Skeletal muscle satellite cell (primary cell): ENCODE results near the gene KCNAB1.

Experiments
- H3K27me3 ChIP-seq: 2 replicates; pipeline ENCODE4 v1.7.0; 2013; ENCODE audit warnings: low read length; ENCODE audit not compliant: control insufficient read depth, insufficient read depth
- H3K36me3 ChIP-seq: 2 replicates; pipeline ENCODE4 v1.7.0; 2013; ENCODE audit warnings: mild to moderate bottlenecking, control low read depth, low read length; ENCODE audit not compliant: insufficient read depth
- H3K4me1 ChIP-seq: 2 replicates; pipeline ENCODE4 v1.7.0; 2013; ENCODE audit warnings: low read length; ENCODE audit not compliant: control insufficient read depth, insufficient read depth
- H3K4me2 ChIP-seq: 2 replicates; pipeline ENCODE4 v1.7.0; 2013; ENCODE audit warnings: mild to moderate bottlenecking, low read length
- H3K4me3 ChIP-seq: 2 replicates; pipeline ENCODE4 v1.7.0; 2013; ENCODE audit warnings: low read length
- H3K9ac ChIP-seq: 2 replicates; pipeline ENCODE4 v1.7.0; 2013; ENCODE audit warnings: mild to moderate bottlenecking, low read depth, low read length, moderate library complexity
- H3K9me3 ChIP-seq: replicated peaks from 2 replicates; pipeline ENCODE4 v1.7.0; 2013; ENCODE audit warnings: mild to moderate bottlenecking, control low read depth, low read length

The KCNAB1 gene

DNA sequence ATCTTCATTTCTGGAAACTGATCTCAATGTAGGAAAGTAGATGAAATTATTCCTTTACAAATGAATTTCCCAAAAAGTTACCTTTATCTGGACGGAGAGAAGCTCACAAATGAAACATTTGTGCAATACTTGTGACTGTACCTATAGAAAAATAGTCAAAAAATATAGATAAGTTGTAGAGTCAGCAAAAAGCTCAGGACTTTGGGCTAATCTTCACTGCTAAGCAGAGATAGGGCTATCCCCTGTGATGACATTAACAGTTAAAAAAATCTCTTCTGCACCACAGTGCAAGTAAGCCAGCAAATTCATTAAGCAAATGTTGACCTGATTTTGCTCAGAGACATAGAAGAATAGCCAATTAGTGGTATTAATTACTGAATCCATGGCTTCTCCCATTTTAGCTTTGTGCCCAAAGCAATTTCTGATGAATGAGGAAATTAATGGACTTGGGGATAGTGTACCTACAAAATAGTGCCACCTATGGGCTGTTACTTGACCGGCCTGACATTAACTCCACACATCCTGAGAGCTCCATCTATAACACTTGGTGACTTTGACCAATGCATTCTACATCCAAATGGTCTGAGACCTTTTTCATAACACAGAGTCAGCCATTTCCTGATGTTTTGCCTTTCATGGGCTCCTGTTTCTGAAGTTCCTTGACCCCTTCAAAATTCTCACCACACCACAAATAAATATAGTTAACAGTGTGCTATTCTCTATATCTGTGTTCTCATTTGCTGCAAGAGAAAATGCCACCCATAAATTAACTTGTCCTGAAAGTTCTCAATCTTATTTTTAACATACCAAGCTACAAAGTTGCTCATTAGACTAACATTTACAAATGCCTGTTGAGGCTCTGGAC, 329.6 kb downstream of the KCNAB1 start:
- Histone ChIP-seq H3K36me3 (no peaks in the 10 kb centered on the region), H3K9me3 (no peaks in the 10 kb centered on the region), H3K4me2 (no peak overlapping the region)

DNA sequence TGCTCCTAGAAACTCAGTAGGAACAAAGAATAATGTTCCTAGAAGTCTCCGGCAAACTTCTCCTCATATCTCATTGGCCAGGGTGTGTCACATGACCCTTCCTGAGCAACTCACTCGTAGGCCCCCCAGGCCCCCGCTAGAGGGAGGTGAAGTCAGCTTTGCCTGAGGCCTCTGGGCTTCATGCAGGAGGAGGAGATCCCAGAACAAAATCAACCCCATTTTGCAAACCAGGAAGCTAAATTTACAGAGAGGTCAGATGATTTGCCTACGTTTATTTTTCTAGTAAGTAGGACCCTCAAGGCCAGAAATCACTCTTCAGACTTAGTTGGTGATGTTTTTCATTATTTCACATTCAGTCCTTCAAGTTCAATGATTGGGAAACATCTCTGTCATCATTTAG, 335.5 kb downstream of the KCNAB1 start:
- Histone ChIP-seq H3K9me3 (no peaks in the 10 kb centered on the region), H3K4me1 (no peaks in the 10 kb centered on the region)

More for the DNA sequence above, 329.6 kb downstream of the KCNAB1 start:
- Histone ChIP-seq H3K4me3 (no peak overlapping the region), H3K4me1 (no peaks in the 10 kb centered on the region), H3K27me3 (no peaks in the 10 kb centered on the region), H3K9ac (no peak overlapping the region)

DNA sequence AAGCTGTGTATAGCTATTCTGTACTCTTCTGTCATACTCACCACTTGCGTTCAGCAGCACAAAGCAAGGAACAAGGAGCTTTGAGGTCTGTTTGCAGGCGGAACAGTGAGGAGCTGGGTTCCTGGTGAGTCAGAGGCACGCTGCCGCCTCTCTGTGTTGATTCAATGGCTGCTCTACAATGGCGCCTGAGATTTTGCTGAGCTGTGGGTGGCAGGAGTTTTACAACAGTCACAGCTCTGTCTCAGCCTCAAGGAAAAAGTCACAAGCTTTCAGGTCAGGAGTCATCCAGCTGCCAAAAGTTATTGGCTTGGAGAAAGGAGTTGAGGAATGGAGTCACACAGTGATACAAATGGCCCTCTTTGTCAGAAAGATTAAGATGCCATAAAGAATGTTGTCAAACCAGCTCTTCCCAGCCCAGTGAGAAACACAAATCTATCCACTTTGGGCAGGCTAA, 336.4 kb downstream of the KCNAB1 start:
- Histone ChIP-seq H3K9me3 (no peaks in the 10 kb centered on the region), H3K36me3 (no peaks in the 10 kb centered on the region), H3K4me1 (no peaks in the 10 kb centered on the region)

More for the DNA sequence above, 335.5 kb downstream of the KCNAB1 start:
- no peaks in the 10 kb centered on the region for H3K36me3 ChIP-seq
- H3K9ac ChIP-seq: no peak overlapping the region
- no peak overlapping the region for H3K4me2 ChIP-seq
- H3K27me3 ChIP-seq: peaks cover 10% of the 10 kb centered on the region
- no peak overlapping the region for H3K4me3 ChIP-seq

DNA sequence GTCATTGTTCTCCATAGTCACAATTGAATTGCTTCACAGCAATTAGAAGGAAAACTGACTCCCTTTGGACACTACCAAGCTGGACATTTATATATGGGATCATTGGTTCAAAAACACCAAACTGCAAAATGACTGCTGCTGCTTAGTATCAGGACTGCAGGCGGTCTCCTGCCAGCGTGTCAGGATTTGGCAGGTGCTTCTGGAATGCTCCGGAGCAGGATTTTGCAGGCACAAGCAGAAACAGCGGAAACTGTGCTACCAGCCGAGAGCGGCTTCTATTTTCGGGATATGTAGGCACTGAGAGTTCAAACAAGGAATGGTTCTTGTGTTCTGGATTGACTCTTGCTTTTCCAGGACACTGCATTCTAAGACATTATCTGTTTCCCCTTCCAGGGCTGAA, 339.1 kb downstream of the KCNAB1 start:
- H3K9me3 ChIP-seq: no peaks in the 10 kb centered on the region
- H3K4me2 ChIP-seq: no peak overlapping the region
- H3K9ac ChIP-seq: no peak overlapping the region
- H3K36me3 ChIP-seq: no peaks in the 10 kb centered on the region
- no peaks in the 10 kb centered on the region for H3K4me1 ChIP-seq
- H3K4me3 ChIP-seq: no peak overlapping the region
- H3K27me3 ChIP-seq: peaks cover 13% of the 10 kb centered on the region

More for the DNA sequence above, 336.4 kb downstream of the KCNAB1 start:
- Histone ChIP-seq H3K4me3 (no peak overlapping the region), H3K9ac (no peak overlapping the region), H3K4me2 (no peak overlapping the region), H3K27me3 (peaks cover 13% of the 10 kb centered on the region)

DNA sequence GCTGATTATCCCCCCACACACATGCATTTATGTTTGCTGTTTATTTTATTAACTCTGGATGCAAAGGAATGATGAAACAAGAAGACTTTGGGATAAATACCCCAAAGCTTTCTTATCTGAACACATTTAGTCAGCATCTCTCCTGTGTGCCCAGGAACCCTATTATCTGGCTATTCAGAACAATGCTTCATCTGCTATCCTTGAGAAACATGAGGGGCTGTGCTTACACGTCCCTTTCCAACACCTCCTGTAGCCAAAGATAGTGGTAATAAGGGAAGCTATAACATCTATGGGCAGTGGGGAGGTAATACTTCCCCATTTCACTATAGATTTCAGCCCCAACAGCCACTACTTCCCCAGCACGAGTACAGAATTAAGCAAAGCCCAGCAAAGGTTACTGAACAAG, 339.8 kb downstream of the KCNAB1 start:
- H3K4me1 ChIP-seq: no peaks in the 10 kb centered on the region
- H3K27me3 ChIP-seq: peaks cover 13% of the 10 kb centered on the region
- no peak overlapping the region for H3K9ac ChIP-seq
- no peaks in the 10 kb centered on the region for H3K36me3 ChIP-seq
- no peak overlapping the region for H3K4me3 ChIP-seq
- no peak overlapping the region for H3K4me2 ChIP-seq
- H3K9me3 ChIP-seq: no peaks in the 10 kb centered on the region

DNA sequence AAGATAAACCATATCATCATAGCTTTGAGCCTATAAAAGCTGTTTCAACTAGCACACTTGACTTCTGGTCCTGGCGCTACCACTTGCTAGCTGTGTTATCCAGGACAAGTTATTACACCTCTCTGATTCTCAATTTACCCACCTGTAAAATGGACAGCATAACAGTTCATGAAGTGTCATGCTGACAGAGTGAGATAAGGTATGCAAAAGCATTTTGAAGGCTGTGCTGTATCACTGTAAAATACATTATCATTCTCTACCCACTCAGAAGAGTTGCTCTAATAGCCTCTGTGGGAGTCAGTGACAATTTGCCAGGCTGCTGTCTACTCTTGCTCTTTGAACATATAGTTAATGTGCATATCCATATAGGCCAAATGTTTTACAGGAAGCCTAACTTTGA, 341.5 kb downstream of the KCNAB1 start:
- Histone ChIP-seq H3K4me2 (no peak overlapping the region), H3K27me3 (peaks cover 13% of the 10 kb centered on the region), H3K4me1 (no peaks in the 10 kb centered on the region), H3K36me3 (no peaks in the 10 kb centered on the region), H3K9me3 (no peaks in the 10 kb centered on the region), H3K4me3 (no peak overlapping the region), H3K9ac (no peak overlapping the region)

DNA sequence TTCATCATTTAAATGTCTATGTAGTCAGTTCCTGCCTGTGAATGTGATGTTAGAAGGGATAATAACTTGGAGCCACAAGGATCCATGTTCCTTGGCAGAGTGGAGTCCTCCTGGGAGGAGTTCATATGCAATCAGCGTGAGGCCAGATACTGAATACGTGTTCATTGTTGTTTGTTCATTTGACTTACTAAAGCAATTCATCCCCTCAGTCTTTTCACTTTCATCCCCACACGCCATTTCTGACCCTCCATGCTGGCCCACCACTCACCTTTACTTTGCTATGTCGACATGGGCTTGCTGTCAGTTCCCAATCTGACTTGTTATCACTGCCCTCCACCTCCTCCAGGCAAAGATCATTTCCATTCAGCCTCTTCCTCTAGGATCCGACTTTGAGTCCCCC, 342.7 kb downstream of the KCNAB1 start:
- Histone ChIP-seq H3K4me1 (no peaks in the 10 kb centered on the region), H3K36me3 (no peaks in the 10 kb centered on the region), H3K4me3 (no peak overlapping the region), H3K9me3 (no peaks in the 10 kb centered on the region), H3K4me2 (no peak overlapping the region), H3K9ac (no peak overlapping the region), H3K27me3 (peaks cover 13% of the 10 kb centered on the region)

DNA sequence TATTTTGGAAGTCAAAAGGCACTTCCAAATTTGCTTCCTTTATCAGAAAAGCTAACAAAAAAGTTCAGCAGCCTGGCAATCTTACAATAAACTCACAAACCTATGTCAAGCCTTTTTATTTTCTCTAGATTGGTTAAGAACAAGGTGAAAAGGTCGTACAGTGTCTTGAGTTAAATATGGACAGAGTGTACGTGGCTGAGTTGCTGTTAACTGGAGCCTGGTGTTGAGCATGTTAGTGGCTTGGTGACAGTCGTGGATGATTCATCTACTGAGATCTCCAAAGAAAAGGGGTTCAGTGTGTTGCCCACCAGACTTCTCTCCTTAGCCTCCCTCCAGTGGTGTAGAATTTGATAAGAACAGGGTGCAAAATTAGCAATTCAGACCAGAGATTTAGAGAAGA, 344.8 kb downstream of the KCNAB1 start:
- Histone ChIP-seq H3K36me3 (no peaks in the 10 kb centered on the region), H3K4me1 (no peaks in the 10 kb centered on the region), H3K27me3 (peaks cover 7% of the 10 kb centered on the region), H3K9me3 (no peaks in the 10 kb centered on the region), H3K4me3 (no peak overlapping the region), H3K4me2 (no peak overlapping the region), H3K9ac (no peak overlapping the region)

DNA sequence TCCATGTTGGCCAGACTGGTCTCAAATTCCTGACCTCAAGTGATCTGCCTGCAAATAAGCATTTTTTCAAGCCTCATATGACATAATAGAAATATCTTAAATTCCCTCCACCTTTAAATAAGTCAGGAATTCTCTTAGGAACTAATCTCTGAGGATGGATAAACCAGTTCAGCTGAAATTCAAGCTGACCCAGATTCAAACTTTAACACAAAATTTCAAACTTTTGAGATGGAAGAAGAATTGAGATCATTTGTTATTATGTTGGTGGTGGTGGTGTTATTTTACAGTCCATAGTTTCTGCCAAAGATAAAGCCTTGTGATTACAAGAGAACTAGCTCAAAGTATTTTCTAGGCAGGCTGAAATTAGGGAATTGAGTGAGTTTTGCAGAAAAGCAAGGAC, 349.1 kb downstream of the KCNAB1 start:
- no peak overlapping the region for H3K4me3 ChIP-seq
- H3K27me3 ChIP-seq: no peaks in the 10 kb centered on the region
- H3K36me3 ChIP-seq: no peaks in the 10 kb centered on the region
- H3K4me2 ChIP-seq: no peak overlapping the region
- H3K9me3 ChIP-seq: no peaks in the 10 kb centered on the region
- no peak overlapping the region for H3K9ac ChIP-seq
- no peaks in the 10 kb centered on the region for H3K4me1 ChIP-seq

DNA sequence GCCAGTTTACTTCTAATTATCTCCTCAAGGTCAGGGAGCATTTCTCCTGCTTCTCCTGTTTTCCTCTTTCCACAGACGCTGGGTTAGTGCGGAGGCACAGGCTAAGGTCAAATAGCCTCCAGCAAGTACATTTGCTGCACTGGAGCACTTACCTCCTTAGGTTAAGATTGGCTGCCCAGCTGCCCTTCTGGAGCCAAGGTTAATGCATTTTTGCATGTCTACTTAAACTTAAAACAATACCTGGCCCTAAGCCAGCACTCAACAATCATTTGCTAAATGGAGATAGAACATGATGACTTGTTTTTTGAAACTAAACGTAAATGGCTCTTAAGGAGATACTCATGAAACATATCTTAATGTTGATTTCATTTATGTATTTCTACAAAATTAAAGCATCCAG, 351.1 kb downstream of the KCNAB1 start:
- Histone ChIP-seq H3K27me3 (no peaks in the 10 kb centered on the region), H3K4me3 (no peak overlapping the region), H3K36me3 (no peaks in the 10 kb centered on the region), H3K9me3 (no peaks in the 10 kb centered on the region), H3K4me1 (no peaks in the 10 kb centered on the region), H3K9ac (no peak overlapping the region), H3K4me2 (no peak overlapping the region)

DNA sequence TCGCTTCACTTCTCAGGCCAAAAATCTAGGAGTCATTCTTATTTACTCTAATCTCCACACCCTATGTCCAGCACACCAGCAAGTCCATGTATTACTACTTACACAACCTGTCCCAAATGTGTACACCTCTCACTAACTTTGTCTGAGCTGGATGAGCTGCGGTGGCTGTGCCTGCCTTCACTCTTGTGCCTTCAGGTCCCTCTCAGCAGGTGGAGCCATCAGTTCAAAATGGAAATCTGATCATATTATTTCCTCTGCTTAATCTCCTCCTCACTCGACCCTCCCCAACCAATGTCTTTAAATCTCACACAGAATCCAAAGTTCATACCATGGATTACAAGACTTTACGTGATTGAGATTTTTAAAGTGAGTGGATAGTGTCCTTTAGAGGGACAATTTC, 351.8 kb downstream of the KCNAB1 start:
- H3K27me3 ChIP-seq: no peaks in the 10 kb centered on the region
- no peak overlapping the region for H3K4me3 ChIP-seq

DNA sequence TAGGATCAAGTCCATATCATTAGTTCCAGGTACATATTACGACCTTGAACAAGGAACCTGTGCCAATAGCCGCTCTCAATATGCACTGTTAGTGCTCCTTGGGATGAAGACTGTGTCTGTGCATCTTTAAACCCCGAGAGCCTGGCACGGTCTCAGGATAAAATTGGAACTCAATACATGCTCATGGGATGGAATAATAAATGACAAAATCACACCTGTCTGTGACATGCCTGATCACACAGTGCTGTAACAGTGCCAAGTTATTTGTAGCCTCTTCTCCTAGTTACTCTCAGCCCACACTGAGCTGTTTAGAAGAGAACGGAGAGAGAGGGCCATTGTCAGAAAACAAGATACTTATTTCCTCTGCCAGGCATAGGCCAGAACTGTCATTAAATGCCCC, 352.3 kb downstream of the KCNAB1 start:
- no peak overlapping the region for H3K9ac ChIP-seq
- no peaks in the 10 kb centered on the region for H3K27me3 ChIP-seq
- no peak overlapping the region for H3K4me3 ChIP-seq
- no peaks in the 10 kb centered on the region for H3K4me1 ChIP-seq
- H3K36me3 ChIP-seq: no peaks in the 10 kb centered on the region
- H3K4me2 ChIP-seq: no peak overlapping the region
- no peaks in the 10 kb centered on the region for H3K9me3 ChIP-seq

More for the DNA sequence above, 351.8 kb downstream of the KCNAB1 start:
- no peaks in the 10 kb centered on the region for H3K4me1 ChIP-seq
- H3K9ac ChIP-seq: no peak overlapping the region
- no peak overlapping the region for H3K4me2 ChIP-seq
- H3K36me3 ChIP-seq: no peaks in the 10 kb centered on the region
- no peaks in the 10 kb centered on the region for H3K9me3 ChIP-seq
